ENCODE results near the gene CABP1.
"Not testable (repeated sequence)": the region's sequence is repeated elsewhere in the genome, so short reads cannot be mapped to it uniquely, and the experiment has no call there.

The CABP1 gene

GRCh38 chr12:120614848-120615247 lies 25.6 kb upstream of the CABP1 start:
- no peaks in the 10 kb centered on the region for H4K20me1 ChIP-seq (ENCODE audit: insufficient read depth, low read length, poor library complexity, severe bottlenecking)
- H2AFZ ChIP-seq (ENCODE audit: low read length) = no peak overlapping the region
- no peaks in the 10 kb centered on the region for H3K9me2 ChIP-seq (replicated peaks; ENCODE audit: low read depth, low read length)
- H3F3A ChIP-seq (ENCODE audit: low read depth) = no peaks in the 10 kb centered on the region
- TF ChIP-seq CTCF (conservative IDR thresholded peaks at IDR 0.05; ENCODE audit: low read length) = no peak
- TF ChIP-seq EZH2phosphoT487 (IDR thresholded peaks at IDR 0.05; ENCODE audit: borderline replicate concordance) = no peak
- H3K79me2 ChIP-seq (ENCODE audit: insufficient read depth, low read length) = no peaks in the 10 kb centered on the region
- H3K4me3 ChIP-seq (ENCODE audit: low read length, poor library complexity, severe bottlenecking) = no peak overlapping the region
- no peaks in the 10 kb centered on the region for H3K4me1 ChIP-seq (ENCODE audit: insufficient read depth, low read length, poor library complexity, severe bottlenecking)
- no peaks in the 10 kb centered on the region for H3K36me3 ChIP-seq (ENCODE audit: insufficient read depth, low read length)
- no peaks in the 10 kb centered on the region for H3K27me3 ChIP-seq (ENCODE audit: insufficient read depth, low read length, poor library complexity, severe bottlenecking)
- H3K9ac ChIP-seq (ENCODE audit: low read depth, low read length, poor library complexity, severe bottlenecking) = no peak overlapping the region
- H3K4me2 ChIP-seq (ENCODE audit: low read depth, low read length, poor library complexity, severe bottlenecking) = no peak overlapping the region
- H3K9me3 ChIP-seq (ENCODE audit: insufficient read depth, low read depth, low read length) = no peaks in the 10 kb centered on the region

- H3K9ac ChIP-seq (ENCODE audit: low read depth, low read length, poor library complexity, severe bottlenecking); H3K36me3 ChIP-seq (ENCODE audit: insufficient read depth, low read length); H3K9me2 ChIP-seq (replicated peaks; ENCODE audit: low read depth, low read length); H3K4me2 ChIP-seq (ENCODE audit: low read depth, low read length, poor library complexity, severe bottlenecking); H2AFZ ChIP-seq (ENCODE audit: low read length); H3K27me3 ChIP-seq (ENCODE audit: insufficient read depth, low read length, poor library complexity, severe bottlenecking); H3K4me1 ChIP-seq (ENCODE audit: insufficient read depth, low read length, poor library complexity, severe bottlenecking); H3K4me3 ChIP-seq (ENCODE audit: low read length, poor library complexity, severe bottlenecking); H3K9me3 ChIP-seq (ENCODE audit: insufficient read depth, low read depth, low read length); H3F3A ChIP-seq (ENCODE audit: low read depth); H3K79me2 ChIP-seq (ENCODE audit: insufficient read depth, low read length); H4K20me1 ChIP-seq (ENCODE audit: insufficient read depth, low read length, poor library complexity, severe bottlenecking): not testable (repeated sequence)
Measured at GRCh38 chr12:120617193-120617592, 23.2 kb upstream of the CABP1 start.

GRCh38 chr12:120617767-120618166 lies 22.7 kb upstream of the CABP1 start:
- H3F3A ChIP-seq (ENCODE audit: low read depth); H3K4me1 ChIP-seq (ENCODE audit: insufficient read depth, low read length, poor library complexity, severe bottlenecking); H3K27me3 ChIP-seq (ENCODE audit: insufficient read depth, low read length, poor library complexity, severe bottlenecking); H3K36me3 ChIP-seq (ENCODE audit: insufficient read depth, low read length); H3K79me2 ChIP-seq (ENCODE audit: insufficient read depth, low read length); H3K9me3 ChIP-seq (ENCODE audit: insufficient read depth, low read depth, low read length); H3K9me2 ChIP-seq (replicated peaks; ENCODE audit: low read depth, low read length); H3K4me3 ChIP-seq (ENCODE audit: low read length, poor library complexity, severe bottlenecking); H4K20me1 ChIP-seq (ENCODE audit: insufficient read depth, low read length, poor library complexity, severe bottlenecking); H3K4me2 ChIP-seq (ENCODE audit: low read depth, low read length, poor library complexity, severe bottlenecking); H3K9ac ChIP-seq (ENCODE audit: low read depth, low read length, poor library complexity, severe bottlenecking); H2AFZ ChIP-seq (ENCODE audit: low read length): not testable (repeated sequence)

GRCh38 chr12:120618954-120619615 lies 21.3 kb upstream of the CABP1 start:
- Histone ChIP-seq H3F3A (ENCODE audit: low read depth) (no peaks in the 10 kb centered on the region), H3K4me2 (ENCODE audit: low read depth, low read length, poor library complexity, severe bottlenecking) (no peak overlapping the region), H2AFZ (ENCODE audit: low read length) (no peak overlapping the region), H3K27me3 (ENCODE audit: insufficient read depth, low read length, poor library complexity, severe bottlenecking) (no peaks in the 10 kb centered on the region), H3K79me2 (ENCODE audit: insufficient read depth, low read length) (no peaks in the 10 kb centered on the region), H3K9ac (ENCODE audit: low read depth, low read length, poor library complexity, severe bottlenecking) (no peak overlapping the region), H3K4me1 (ENCODE audit: insufficient read depth, low read length, poor library complexity, severe bottlenecking) (no peaks in the 10 kb centered on the region), H3K36me3 (ENCODE audit: insufficient read depth, low read length) (no peaks in the 10 kb centered on the region), H3K9me3 (ENCODE audit: insufficient read depth, low read depth, low read length) (no peaks in the 10 kb centered on the region), H4K20me1 (ENCODE audit: insufficient read depth, low read length, poor library complexity, severe bottlenecking) (no peaks in the 10 kb centered on the region), H3K4me3 (ENCODE audit: low read length, poor library complexity, severe bottlenecking) (no peak overlapping the region), H3K9me2 (replicated peaks; ENCODE audit: low read depth, low read length) (no peaks in the 10 kb centered on the region)
- no peak for TF ChIP-seq CTCF (conservative IDR thresholded peaks at IDR 0.05; ENCODE audit: low read length)
- TF ChIP-seq EZH2phosphoT487 (IDR thresholded peaks at IDR 0.05; ENCODE audit: borderline replicate concordance) = no peak
